ENCODE results near the gene STX12. TPM values are rescaled to one million over a fixed set of nuclear protein-coding genes. Genes with fewer than 3 reads are reported as not detected.
A peak's percentile ranks its signal among the peaks of the same experiment; 100 is the strongest.

The STX12 gene
- total RNA-seq, 1 donor from 2014 or later: 48.3 TPM

GRCh38 chr1:27762033-27762432 lies 11.0 kb upstream of the STX12 start:
- no peaks in the 10 kb centered on the region for H3K27me3 Mint-ChIP-seq (ENCODE audit: low read depth)
- H3K9me3 Mint-ChIP-seq (ENCODE audit: low read depth): no peaks in the 10 kb centered on the region
- no peak overlapping the region for H3K4me3 Mint-ChIP-seq (ENCODE audit: unreplicated experiment)
- H3K4me1 Mint-ChIP-seq (ENCODE audit: low read depth): no peaks in the 10 kb centered on the region
- no peak for TF ChIP-seq CTCF (IDR thresholded peaks at IDR 0.05)
- DNase-seq (ENCODE audit: low spot score): no peak
- no peak overlapping the region for H3K27ac Mint-ChIP-seq (ENCODE audit: unreplicated experiment)
- peaks cover 13% of the 10 kb centered on the region for H3K36me3 Mint-ChIP-seq (ENCODE audit: low read depth)

GRCh38 chr1:27763358-27763757 lies 9.7 kb upstream of the STX12 start:
- TF ChIP-seq CTCF (IDR thresholded peaks at IDR 0.05): no peak
- no peaks in the 10 kb centered on the region for H3K9me3 Mint-ChIP-seq (ENCODE audit: low read depth)
- no peak for DNase-seq (ENCODE audit: low spot score)
- H3K27me3 Mint-ChIP-seq (ENCODE audit: low read depth): no peaks in the 10 kb centered on the region
- H3K36me3 Mint-ChIP-seq (ENCODE audit: low read depth): peaks cover 9% of the 10 kb centered on the region
- no peak overlapping the region for H3K4me3 Mint-ChIP-seq (ENCODE audit: unreplicated experiment)
- H3K4me1 Mint-ChIP-seq (ENCODE audit: low read depth): no peaks in the 10 kb centered on the region
- H3K27ac Mint-ChIP-seq (ENCODE audit: unreplicated experiment): no peak overlapping the region

GRCh38 chr1:27770293-27770830 lies 2.7 kb upstream of the STX12 start:
- no peaks in the 10 kb centered on the region for H3K9me3 Mint-ChIP-seq (ENCODE audit: low read depth)
- TF ChIP-seq CTCF (IDR thresholded peaks at IDR 0.05): no peak
- no peaks in the 10 kb centered on the region for H3K36me3 Mint-ChIP-seq (ENCODE audit: low read depth)
- no peak overlapping the region for H3K4me3 Mint-ChIP-seq (ENCODE audit: unreplicated experiment)
- H3K4me1 Mint-ChIP-seq (ENCODE audit: low read depth): peaks cover 20% of the 10 kb centered on the region
- DNase-seq (ENCODE audit: low spot score): no peak
- H3K27ac Mint-ChIP-seq (ENCODE audit: unreplicated experiment): no peak overlapping the region
- H3K27me3 Mint-ChIP-seq (ENCODE audit: low read depth): no peaks in the 10 kb centered on the region

GRCh38 chr1:27772036-27772931 lies 735 bp upstream of the STX12 start:
- Mint-ChIP-seq H3K27me3 (ENCODE audit: low read depth) (no peaks in the 10 kb centered on the region), H3K27ac (ENCODE audit: unreplicated experiment) (peak overlapping the region; percentile 94), H3K4me1 (ENCODE audit: low read depth) (peaks cover 33% of the 10 kb centered on the region), H3K36me3 (ENCODE audit: low read depth) (peaks cover 7% of the 10 kb centered on the region), H3K4me3 (ENCODE audit: unreplicated experiment) (peak overlapping the region; percentile 95), H3K9me3 (ENCODE audit: low read depth) (no peaks in the 10 kb centered on the region)
- no peak for TF ChIP-seq CTCF (IDR thresholded peaks at IDR 0.05)
- no peak for DNase-seq (ENCODE audit: low spot score)

- H3K27ac Mint-ChIP-seq (ENCODE audit: unreplicated experiment): peak overlapping the region; percentile 79
- H3K36me3 Mint-ChIP-seq (ENCODE audit: low read depth): peaks cover 7% of the 10 kb centered on the region
- H3K27me3 Mint-ChIP-seq (ENCODE audit: low read depth): no peaks in the 10 kb centered on the region
- peaks cover 33% of the 10 kb centered on the region for H3K4me1 Mint-ChIP-seq (ENCODE audit: low read depth)
- no peak for TF ChIP-seq CTCF (IDR thresholded peaks at IDR 0.05)
- no peak for DNase-seq (ENCODE audit: low spot score)
- H3K9me3 Mint-ChIP-seq (ENCODE audit: low read depth): no peaks in the 10 kb centered on the region
- peak overlapping the region; percentile 95 for H3K4me3 Mint-ChIP-seq (ENCODE audit: unreplicated experiment)
Observed at GRCh38 chr1:27773826-27774445, 917 bp downstream of the STX12 start.

Data from chondrocyte (in vitro differentiated cells).